Measurements from ENCODE around the gene RNF14.

RNF14 gene

GRCh38 chr5:141995656-141996055 lies 26.8 kb downstream of the RNF14 start:
- no peak overlapping the region for H3K4me3 ChIP-seq (ENCODE audit: low read depth, low read length)
- no peak for DNase-seq (ENCODE audit: low read depth)
- no peak for TF ChIP-seq CTCF (IDR thresholded peaks at IDR 0.05; ENCODE audit: low read depth, low read length, missing control alignments)

GRCh38 chr5:141997358-141997960 lies 28.6 kb downstream of the RNF14 start:
- no peak for TF ChIP-seq CTCF (IDR thresholded peaks at IDR 0.05; ENCODE audit: low read depth, low read length, missing control alignments)
- no peak overlapping the region for H3K4me3 ChIP-seq (ENCODE audit: low read depth, low read length)
- no peak for DNase-seq (ENCODE audit: low read depth)

- no peak overlapping the region for H3K4me3 ChIP-seq (ENCODE audit: low read depth, low read length)
- no peak for TF ChIP-seq CTCF (IDR thresholded peaks at IDR 0.05; ENCODE audit: low read depth, low read length, missing control alignments)
- DNase-seq (ENCODE audit: low read depth), result no peak
Observed at GRCh38 chr5:142000173-142000572, 31.3 kb downstream of the RNF14 start.

GRCh38 chr5:142000704-142001484 lies 32.0 kb downstream of the RNF14 start:
- TF ChIP-seq CTCF (IDR thresholded peaks at IDR 0.05; ENCODE audit: low read depth, low read length, missing control alignments), result peak; percentile 42
- no peak for DNase-seq (ENCODE audit: low read depth)
- no peak overlapping the region for H3K4me3 ChIP-seq (ENCODE audit: low read depth, low read length)

GRCh38 chr5:142003266-142003800 lies 34.4 kb downstream of the RNF14 start:
- TF ChIP-seq CTCF (IDR thresholded peaks at IDR 0.05; ENCODE audit: low read depth, low read length, missing control alignments), result no peak
- no peak overlapping the region for H3K4me3 ChIP-seq (ENCODE audit: low read depth, low read length)
- DNase-seq (ENCODE audit: low read depth), result no peak

GRCh38 chr5:142006363-142007236 lies 37.7 kb downstream of the RNF14 start:
- TF ChIP-seq CTCF (IDR thresholded peaks at IDR 0.05; ENCODE audit: low read depth, low read length, missing control alignments), result no peak
- no peak for DNase-seq (ENCODE audit: low read depth)

More at GRCh38 chr5:142006363-142007236, 37.7 kb downstream of the RNF14 start:
- no peak overlapping the region for H3K4me3 ChIP-seq (ENCODE audit: low read depth, low read length)

Data from GM12864 (cell line).